HepG2 (cell line): ENCODE data around the gene NF2.

Source experiments
- AKNA ChIP-seq: sonication (generic); formaldehyde crosslinking; IDR thresholded peaks from 2 replicates; pipeline ENCODE4 v1.4.0; 2020; ENCODE audit warnings: missing genetic modification reagents, borderline replicate concordance
- CTCF ChIP-seq: sonication (generic); formaldehyde crosslinking; IDR thresholded peaks from 2 replicates; pipeline ENCODE4 v1.5.0; 2020; ENCODE audit warnings: mild to moderate bottlenecking, missing genetic modification reagents, moderate library complexity
- HNRNPK ChIP-seq: fragments of 200-400 bp; formaldehyde crosslinking; IDR thresholded peaks from 2 replicates; pipeline ENCODE4 v1.6.1; 2018; ENCODE audit warnings: low read length, low read depth, moderate library complexity, mild to moderate bottlenecking; ENCODE audit not compliant: poor library complexity, severe bottlenecking
- JUN ChIP-seq: sonication (generic); formaldehyde crosslinking; IDR thresholded peaks from 2 replicates; pipeline ENCODE4 v1.4.0; 2020; ENCODE audit warnings: mild to moderate bottlenecking, missing genetic modification reagents
- MAFG ChIP-seq: sonication (generic); formaldehyde crosslinking; IDR thresholded peaks from 2 replicates; pipeline ENCODE4 v1.5.1; 2020; ENCODE audit warnings: mild to moderate bottlenecking, missing genetic modification reagents
- PREB ChIP-seq: sonication (generic); formaldehyde crosslinking; IDR thresholded peaks from 2 replicates; pipeline ENCODE4 v1.4.0; 2020; ENCODE audit warnings: missing genetic modification reagents
- SP140L ChIP-seq: sonication (generic); formaldehyde crosslinking; IDR thresholded peaks from 2 replicates; pipeline ENCODE4 v1.4.0; 2020; ENCODE audit warnings: missing genetic modification reagents, borderline replicate concordance
- TFAP4 ChIP-seq: sonication (generic); IDR thresholded peaks from 2 replicates; pipeline ENCODE4 v1.6.1; 2016; ENCODE audit warnings: low read depth, borderline replicate concordance
- U2AF2 ChIP-seq: fragments of 200-400 bp; formaldehyde crosslinking; IDR thresholded peaks from 2 replicates; pipeline ENCODE4 v1.6.1; 2017; ENCODE audit warnings: low read depth, mild to moderate bottlenecking, low read length
- ZKSCAN1 ChIP-seq: fragments of 150-350 bp; IDR thresholded peaks from 2 replicates; pipeline ENCODE4 v1.6.1; 2014; ENCODE audit warnings: low read length
- ZMAT5 ChIP-seq: sonication (generic); formaldehyde crosslinking; IDR thresholded peaks from 2 replicates; pipeline ENCODE4 v1.5.0; 2020; ENCODE audit warnings: mild to moderate bottlenecking, low read depth, missing genetic modification reagents, borderline replicate concordance
- ZNF274 ChIP-seq: sonication (generic); formaldehyde crosslinking; IDR thresholded peaks from 2 replicates; pipeline ENCODE4 v1.5.1; 2020; ENCODE audit warnings: mild to moderate bottlenecking, missing genetic modification reagents
- ZNF879 ChIP-seq: sonication (generic); formaldehyde crosslinking; IDR thresholded peaks from 2 replicates; pipeline ENCODE4 v1.8.1; 2023; ENCODE audit warnings: missing genetic modification reagents
- ZSCAN29 ChIP-seq: sonication (generic); formaldehyde crosslinking; conservative IDR thresholded peaks from 2 replicates; pipeline ENCODE4 v1.4.0; 2020; ENCODE audit warnings: mild to moderate bottlenecking, missing genetic modification reagents

GRCh38 chr22:29673361-29674066 is 70.1 kb downstream of the NF2 start:
- no peak for TF ChIP-seq AKNA (CRISPR knock-in tag)
- no peak for TF ChIP-seq JUN (CRISPR knock-in tag)
- no peak for TF ChIP-seq CTCF (CRISPR knock-in tag)
- no peak for TF ChIP-seq ZNF274 (CRISPR knock-in tag)
- no peak for TF ChIP-seq MAFG (CRISPR knock-in tag)
- no peak for TF ChIP-seq SP140L (CRISPR knock-in tag)
- no peak for TF ChIP-seq ZNF879 (CRISPR knock-in tag)
- TF ChIP-seq ZSCAN29 (CRISPR knock-in tag): no peak
- no peak for TF ChIP-seq PREB (CRISPR knock-in tag)
- TF ChIP-seq ZMAT5 (CRISPR knock-in tag): no peak
- TF ChIP-seq HNRNPK: no peak
- no peak for TF ChIP-seq ZKSCAN1
- no peak for TF ChIP-seq U2AF2
- no peak for TF ChIP-seq TFAP4
